ENCODE data around the gene ADAMTSL3. TPM values are rescaled to one million over a fixed set of nuclear protein-coding genes. Genes with fewer than 3 reads are reported as not detected.
"Not testable (repeated sequence)": the region's sequence is repeated elsewhere in the genome, so short reads cannot be mapped to it uniquely, and the experiment has no call there.

Gene ADAMTSL3
- total RNA-seq, 1 donor from 2014 or later: 0.64 TPM

GRCh38 chr15:83747050-83747717 is 93.3 kb downstream of the ADAMTSL3 start:
- Mint-ChIP-seq H3K36me3 (ENCODE audit: low read depth, unreplicated experiment) (no peaks in the 10 kb centered on the region), H3K4me3 (ENCODE audit: unreplicated experiment) (no peak overlapping the region), H3K27me3 (ENCODE audit: unreplicated experiment) (no peaks in the 10 kb centered on the region), H3K27ac (ENCODE audit: unreplicated experiment) (peak overlapping the region; percentile 67), H3K9me3 (ENCODE audit: unreplicated experiment) (no peaks in the 10 kb centered on the region), H3K4me1 (ENCODE audit: unreplicated experiment) (peaks cover 10% of the 10 kb centered on the region)
- no peak for TF ChIP-seq CTCF (IDR thresholded peaks at IDR 0.05; ENCODE audit: unreplicated experiment)
- peak; percentile 7 for DNase-seq (ENCODE audit: low spot score)

GRCh38 chr15:83747718-83748110 is 93.8 kb downstream of the ADAMTSL3 start:
- Mint-ChIP-seq H3K9me3 (ENCODE audit: unreplicated experiment) (no peaks in the 10 kb centered on the region), H3K4me1 (ENCODE audit: unreplicated experiment) (peaks cover 10% of the 10 kb centered on the region), H3K27me3 (ENCODE audit: unreplicated experiment) (no peaks in the 10 kb centered on the region), H3K4me3 (ENCODE audit: unreplicated experiment) (no peak overlapping the region), H3K36me3 (ENCODE audit: low read depth, unreplicated experiment) (no peaks in the 10 kb centered on the region), H3K27ac (ENCODE audit: unreplicated experiment) (no peak overlapping the region)
- no peak for DNase-seq (ENCODE audit: low spot score)
- TF ChIP-seq CTCF (IDR thresholded peaks at IDR 0.05; ENCODE audit: unreplicated experiment): no peak

GRCh38 chr15:83753872-83754493 is 100.1 kb downstream of the ADAMTSL3 start:
- Mint-ChIP-seq H3K27me3 (ENCODE audit: unreplicated experiment) (peaks cover 1% of the 10 kb centered on the region), H3K4me3 (ENCODE audit: unreplicated experiment) (no peak overlapping the region), H3K36me3 (ENCODE audit: low read depth, unreplicated experiment) (peaks cover 8% of the 10 kb centered on the region), H3K27ac (ENCODE audit: unreplicated experiment) (no peak overlapping the region), H3K9me3 (ENCODE audit: unreplicated experiment) (peaks cover 11% of the 10 kb centered on the region), H3K4me1 (ENCODE audit: unreplicated experiment) (no peaks in the 10 kb centered on the region)
- no peak for TF ChIP-seq CTCF (IDR thresholded peaks at IDR 0.05; ENCODE audit: unreplicated experiment)
- no peak for DNase-seq (ENCODE audit: low spot score)

GRCh38 chr15:83757291-83757690 is 103.4 kb downstream of the ADAMTSL3 start:
- not testable (repeated sequence) for H3K27ac Mint-ChIP-seq (ENCODE audit: unreplicated experiment); DNase-seq (ENCODE audit: low spot score); H3K27me3 Mint-ChIP-seq (ENCODE audit: unreplicated experiment); H3K4me3 Mint-ChIP-seq (ENCODE audit: unreplicated experiment); H3K36me3 Mint-ChIP-seq (ENCODE audit: low read depth, unreplicated experiment); H3K4me1 Mint-ChIP-seq (ENCODE audit: unreplicated experiment)
- peaks cover 11% of the 10 kb centered on the region for H3K9me3 Mint-ChIP-seq (ENCODE audit: unreplicated experiment)

GRCh38 chr15:83762367-83762766 is 108.4 kb downstream of the ADAMTSL3 start:
- no peak for DNase-seq (ENCODE audit: low spot score)
- no peaks in the 10 kb centered on the region for H3K27me3 Mint-ChIP-seq (ENCODE audit: unreplicated experiment)
- TF ChIP-seq CTCF (IDR thresholded peaks at IDR 0.05; ENCODE audit: unreplicated experiment): no peak
- H3K4me3 Mint-ChIP-seq (ENCODE audit: unreplicated experiment): no peak overlapping the region
- H3K27ac Mint-ChIP-seq (ENCODE audit: unreplicated experiment): no peak overlapping the region
- H3K9me3 Mint-ChIP-seq (ENCODE audit: unreplicated experiment): peaks cover 11% of the 10 kb centered on the region
- peaks cover 7% of the 10 kb centered on the region for H3K36me3 Mint-ChIP-seq (ENCODE audit: low read depth, unreplicated experiment)
- no peaks in the 10 kb centered on the region for H3K4me1 Mint-ChIP-seq (ENCODE audit: unreplicated experiment)
